Tibial artery (tissue), 4 donors: ENCODE results near the gene TRAF3.

Experiments
- DNase-seq, 2 donors: peaks; one replicate each; pipeline ENCODE4 v3.0.0-alpha.2; 2019
- H3K27ac ChIP-seq, 2 donors: fragments of 200-600 bp; sonication (generic) in 1 of 2; 1 replicate in 1 of 2; 2 replicates in 1 of 2; pipeline ENCODE4 v1.5.1; 2018 to 2019; ENCODE audit warnings: mild to moderate bottlenecking in 1 of 2
- H3K27me3 ChIP-seq, 2 donors: fragments of 200-600 bp; sonication (generic) in 1 of 2; one replicate each; pipeline versions ENCODE4 v1.5.1 to v1.6.0; 2016 to 2019
- H3K36me3 ChIP-seq, 3 donors: fragments of 200-600 bp; sonication (generic) in 2 of 3; one replicate each; pipeline ENCODE4 v1.5.1; 2016 to 2019; ENCODE audit warnings: mild to moderate bottlenecking in 2 of 3
- H3K4me1 ChIP-seq, 4 donors: fragments of 200-600 bp; sonication (generic) in 2 of 4; 1 replicate in 3 of 4; 2 replicates in 1 of 4; pipeline ENCODE4 v1.5.1; 2016 to 2019
- H3K4me3 ChIP-seq, 2 donors: fragments of 200-600 bp; sonication (generic) in 1 of 2; 1 replicate in 1 of 2; 2 replicates in 1 of 2; pipeline ENCODE4 v1.5.1; 2018 to 2019; ENCODE audit warnings: mild to moderate bottlenecking in 2 of 2
- H3K9me3 ChIP-seq, 3 donors: fragments of 200-600 bp; sonication (generic) in 1 of 3; one replicate each; pipeline ENCODE4 v1.5.1; 2016 to 2019
- intact Hi-C: fragments of 100-400 bp; cut with DNase I; formaldehyde crosslinking; loops from one replicate; pipeline ENCODE4 v1.15.0; 2023; ENCODE audit warnings: low total_unique reads
- TF ChIP-seq, protein P1 (sequence below), 2 experiments: fragments of 200-600 bp in 1 of 2; fragments of 450-650 bp in 1 of 2; IDR thresholded peaks; one replicate each; pipeline ENCODE4 v1.5.1; 2017 to 2019; ENCODE audit warnings: antibody characterized with exemption in 2 of 2, mild to moderate bottlenecking in 1 of 2, moderate library complexity in 1 of 2

Gene TRAF3

GRCh38 chr14:102901633-102902032, 124.4 kb downstream of the TRAF3 start:
- peaks cover 8 to 59% (median 24%) of the 10 kb centered on the region in 3 donors for H3K36me3 ChIP-seq
- H3K9me3 ChIP-seq: no peaks in the 10 kb centered on the region
- no peaks in the 10 kb centered on the region for H3K4me1 ChIP-seq
- no peak overlapping the region for H3K27ac ChIP-seq
- intact Hi-C loops: no loop called here
- no peaks in the 10 kb centered on the region for H3K27me3 ChIP-seq
- TF ChIP-seq, protein P1, sequence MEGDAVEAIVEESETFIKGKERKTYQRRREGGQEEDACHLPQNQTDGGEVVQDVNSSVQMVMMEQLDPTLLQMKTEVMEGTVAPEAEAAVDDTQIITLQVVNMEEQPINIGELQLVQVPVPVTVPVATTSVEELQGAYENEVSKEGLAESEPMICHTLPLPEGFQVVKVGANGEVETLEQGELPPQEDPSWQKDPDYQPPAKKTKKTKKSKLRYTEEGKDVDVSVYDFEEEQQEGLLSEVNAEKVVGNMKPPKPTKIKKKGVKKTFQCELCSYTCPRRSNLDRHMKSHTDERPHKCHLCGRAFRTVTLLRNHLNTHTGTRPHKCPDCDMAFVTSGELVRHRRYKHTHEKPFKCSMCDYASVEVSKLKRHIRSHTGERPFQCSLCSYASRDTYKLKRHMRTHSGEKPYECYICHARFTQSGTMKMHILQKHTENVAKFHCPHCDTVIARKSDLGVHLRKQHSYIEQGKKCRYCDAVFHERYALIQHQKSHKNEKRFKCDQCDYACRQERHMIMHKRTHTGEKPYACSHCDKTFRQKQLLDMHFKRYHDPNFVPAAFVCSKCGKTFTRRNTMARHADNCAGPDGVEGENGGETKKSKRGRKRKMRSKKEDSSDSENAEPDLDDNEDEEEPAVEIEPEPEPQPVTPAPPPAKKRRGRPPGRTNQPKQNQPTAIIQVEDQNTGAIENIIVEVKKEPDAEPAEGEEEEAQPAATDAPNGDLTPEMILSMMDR (IDR thresholded peaks at IDR 0.05): no peak
- no peak for DNase-seq
- no peak overlapping the region for H3K4me3 ChIP-seq

DNA sequence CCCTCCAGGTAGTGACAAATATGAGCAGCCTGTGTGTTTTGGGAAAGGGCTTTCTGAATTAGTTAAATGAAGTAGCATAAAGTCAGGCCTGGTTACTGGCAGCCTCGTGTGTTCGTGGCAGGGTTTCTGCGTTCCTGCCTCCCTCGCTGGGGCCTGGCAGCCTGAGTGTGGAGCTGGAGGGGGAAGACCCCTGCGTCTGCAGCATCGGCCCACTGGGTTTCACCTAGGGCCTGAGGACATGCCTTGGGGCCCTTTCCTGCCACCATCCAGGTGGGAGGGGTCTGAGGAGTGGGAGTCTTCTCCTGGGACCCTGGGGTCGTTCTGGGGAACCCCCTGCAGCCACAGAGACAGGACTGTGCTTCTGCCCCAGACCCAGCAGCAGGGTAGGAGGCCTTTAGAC, 124.8 kb downstream of the TRAF3 start:
- no peak overlapping the region for H3K27ac ChIP-seq
- no peak for DNase-seq
- intact Hi-C loops: no loop called here
- TF ChIP-seq, protein P1 (IDR thresholded peaks at IDR 0.05): no peak
- peaks cover 11 to 63% (median 28%) of the 10 kb centered on the region in 3 donors for H3K36me3 ChIP-seq
- H3K4me3 ChIP-seq: no peak overlapping the region
- H3K9me3 ChIP-seq: no peaks in the 10 kb centered on the region
- H3K27me3 ChIP-seq: no peaks in the 10 kb centered on the region
- H3K4me1 ChIP-seq: no peaks in the 10 kb centered on the region

- Histone ChIP-seq H3K4me1 (no peaks in the 10 kb centered on the region), H3K36me3 (peaks cover 12 to 65% (median 31%) of the 10 kb centered on the region in 3 donors), H3K9me3 (no peaks in the 10 kb centered on the region), H3K27ac (no peak overlapping the region), H3K4me3 (no peak overlapping the region), H3K27me3 (no peaks in the 10 kb centered on the region)
- TF ChIP-seq, protein P1 (IDR thresholded peaks at IDR 0.05): no peak
- no peak for DNase-seq
- intact Hi-C loops: no loop called here
These were observed 125.4 kb downstream of the TRAF3 start for GRCh38 chr14:102902523-102903247.

DNA sequence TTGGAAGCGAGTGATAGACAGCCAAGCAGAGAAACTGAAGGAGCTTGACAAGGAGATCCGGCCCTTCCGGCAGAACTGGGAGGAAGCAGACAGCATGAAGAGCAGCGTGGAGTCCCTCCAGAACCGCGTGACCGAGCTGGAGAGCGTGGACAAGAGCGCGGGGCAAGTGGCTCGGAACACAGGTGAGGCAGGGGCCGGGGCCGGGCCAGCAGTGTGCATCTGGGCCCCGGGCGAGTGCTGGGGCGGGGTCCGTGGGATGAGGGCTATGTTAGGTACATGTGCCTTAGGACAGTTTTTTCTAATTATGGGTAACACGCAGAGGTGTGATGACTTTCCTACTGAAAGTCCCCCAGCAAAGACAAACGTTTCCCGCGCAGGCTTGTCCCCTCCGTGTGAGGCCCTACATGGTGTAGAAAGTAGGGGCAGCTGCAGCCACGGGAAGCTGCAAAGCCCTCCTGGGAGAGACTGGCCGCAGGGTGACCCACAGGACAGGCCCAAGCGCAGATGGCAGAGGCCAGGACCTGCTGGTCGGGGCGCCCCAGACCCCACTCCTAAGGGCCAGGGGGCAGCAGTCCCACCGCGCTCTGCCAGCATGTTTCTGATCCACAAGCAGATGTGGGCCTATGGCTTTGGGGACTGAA, 126.1 kb downstream of the TRAF3 start:
- TF ChIP-seq, protein P1 (IDR thresholded peaks at IDR 0.05): no peak
- Histone ChIP-seq H3K9me3 (no peaks in the 10 kb centered on the region), H3K4me1 (no peaks in the 10 kb centered on the region), H3K36me3 (peaks cover 12 to 60% (median 31%) of the 10 kb centered on the region in 3 donors), H3K4me3 (no peak overlapping the region), H3K27ac (no peak overlapping the region), H3K27me3 (no peaks in the 10 kb centered on the region)
- no peak for DNase-seq
- intact Hi-C loops: no loop called here

GRCh38 chr14:102903889-102904512, 126.8 kb downstream of the TRAF3 start:
- H3K27me3 ChIP-seq: no peaks in the 10 kb centered on the region
- TF ChIP-seq, protein P1 (IDR thresholded peaks at IDR 0.05): no peak
- no peaks in the 10 kb centered on the region for H3K4me1 ChIP-seq
- H3K4me3 ChIP-seq: no peak overlapping the region
- intact Hi-C loops: no loop called here
- DNase-seq: no peak
- H3K9me3 ChIP-seq: no peaks in the 10 kb centered on the region
- peaks cover 9 to 54% (median 31%) of the 10 kb centered on the region in 3 donors for H3K36me3 ChIP-seq
- H3K27ac ChIP-seq: no peak overlapping the region
